ENCODE data around the gene CROCC2.

DNA sequence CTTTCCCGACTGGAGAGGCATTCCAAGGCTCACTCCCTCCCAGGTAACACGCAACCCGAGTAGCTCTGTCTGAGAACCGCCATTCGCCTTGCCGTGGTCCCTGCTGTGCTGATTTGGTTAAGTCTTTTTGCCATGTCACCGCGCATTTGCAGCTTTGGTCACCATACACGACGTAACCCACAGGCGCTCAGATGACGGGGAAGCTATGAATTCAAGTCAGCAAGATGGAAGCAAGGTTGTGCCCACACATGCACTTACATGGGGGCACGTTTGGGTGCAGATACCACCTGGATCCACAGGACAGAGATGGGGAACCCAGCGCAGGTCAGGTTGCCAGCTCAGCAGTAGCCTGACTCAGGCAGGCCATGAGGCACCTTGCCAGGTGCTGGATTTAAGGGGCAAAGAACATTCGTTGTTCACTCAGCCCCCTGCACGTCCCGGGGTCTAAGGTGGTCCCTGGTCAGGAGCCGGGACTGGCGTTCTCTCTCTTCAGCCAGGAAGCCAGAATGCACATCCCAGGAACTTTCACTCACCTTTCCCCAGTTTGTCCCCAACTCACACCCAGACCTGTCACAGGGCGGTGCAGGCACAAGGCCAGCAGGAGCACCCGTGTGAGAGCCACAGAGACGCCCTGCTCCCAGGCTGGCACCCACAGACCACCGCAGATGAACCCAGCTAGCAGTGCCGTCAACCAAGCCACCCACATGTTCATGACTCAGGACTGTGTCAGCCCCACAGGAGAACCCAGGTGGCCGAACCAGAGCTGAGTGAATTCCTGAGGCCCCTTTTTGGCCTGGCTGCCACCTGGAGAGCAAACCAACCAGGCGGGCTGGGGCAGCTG, 112.1 kb downstream of the CROCC2 start:
- no peak for TF ChIP-seq EZH2 (IDR thresholded peaks at IDR 0.05; ENCODE audit: low read length)
- TF ChIP-seq, protein P1, sequence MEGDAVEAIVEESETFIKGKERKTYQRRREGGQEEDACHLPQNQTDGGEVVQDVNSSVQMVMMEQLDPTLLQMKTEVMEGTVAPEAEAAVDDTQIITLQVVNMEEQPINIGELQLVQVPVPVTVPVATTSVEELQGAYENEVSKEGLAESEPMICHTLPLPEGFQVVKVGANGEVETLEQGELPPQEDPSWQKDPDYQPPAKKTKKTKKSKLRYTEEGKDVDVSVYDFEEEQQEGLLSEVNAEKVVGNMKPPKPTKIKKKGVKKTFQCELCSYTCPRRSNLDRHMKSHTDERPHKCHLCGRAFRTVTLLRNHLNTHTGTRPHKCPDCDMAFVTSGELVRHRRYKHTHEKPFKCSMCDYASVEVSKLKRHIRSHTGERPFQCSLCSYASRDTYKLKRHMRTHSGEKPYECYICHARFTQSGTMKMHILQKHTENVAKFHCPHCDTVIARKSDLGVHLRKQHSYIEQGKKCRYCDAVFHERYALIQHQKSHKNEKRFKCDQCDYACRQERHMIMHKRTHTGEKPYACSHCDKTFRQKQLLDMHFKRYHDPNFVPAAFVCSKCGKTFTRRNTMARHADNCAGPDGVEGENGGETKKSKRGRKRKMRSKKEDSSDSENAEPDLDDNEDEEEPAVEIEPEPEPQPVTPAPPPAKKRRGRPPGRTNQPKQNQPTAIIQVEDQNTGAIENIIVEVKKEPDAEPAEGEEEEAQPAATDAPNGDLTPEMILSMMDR (optimal IDR thresholded peaks at IDR 0.05 in 1 of 3, IDR thresholded peaks at IDR 0.05 in 1 of 3, conservative IDR thresholded peaks at IDR 0.05 in 1 of 3; ENCODE audit: extremely low read depth in 1 of 3, insufficient read depth in 2 of 3, low read length in 3 of 3), result no peak

Measured in keratinocyte (primary cell).